Activated T-cell treated with anti-CD3 and anti-CD28 coated beads, Interleukin-2, amount 50 U/mL, for 4 hours (primary cell): ENCODE results near the gene SBF2. TPM values are rescaled to one million over a fixed set of nuclear protein-coding genes. Genes with fewer than 3 reads are reported as not detected.
"Not testable (repeated sequence)": the region's sequence is repeated elsewhere in the genome, so short reads cannot be mapped to it uniquely, and the experiment has no call there.

Experiments
- ATAC-seq, 2 donors: fragments of 200-7000 bp; cut with Tn5 transposase; one replicate each; pipeline ENCODE4 v1.10.0; 2021
- DNase-seq: peaks from one replicate; pipeline ENCODE4 v3.0.0-alpha.2; 2020
- H3K27me3 Mint-ChIP-seq: one replicate; pipeline ENCODE4 v1.8.0; 2021; ENCODE audit warnings: low read depth, mixed read lengths
- H3K36me3 Mint-ChIP-seq: one replicate; pipeline ENCODE4 v1.8.0; 2022; ENCODE audit warnings: mixed read lengths; ENCODE audit not compliant: insufficient read depth
- H3K4me1 Mint-ChIP-seq: one replicate; pipeline ENCODE4 v1.8.0; 2021; ENCODE audit warnings: low read depth, mixed read lengths
- H3K4me3 Mint-ChIP-seq: one replicate; pipeline ENCODE4 v1.8.0; 2021; ENCODE audit warnings: mild to moderate bottlenecking, moderate library complexity, mixed read lengths
- H3K9me3 Mint-ChIP-seq: one replicate; pipeline ENCODE4 v1.8.0; 2021; ENCODE audit warnings: mixed read lengths
- total RNA-seq, 3 donors: library from RNA; stranded (reverse); gene quantifications; one replicate each; pipeline ENCODE4 v1.2.1, GENCODE V29; 2021

The SBF2 gene
- total RNA-seq, 3 donors from 2014 or later, result 3.0 to 6.9 (median 3.5) TPM

- ATAC-seq (no peak), DNase-seq (no peak)
- no peaks in the 10 kb centered on the region for H3K27me3 Mint-ChIP-seq
- H3K36me3 Mint-ChIP-seq, result peaks cover 14% of the 10 kb centered on the region
- H3K4me3 Mint-ChIP-seq, result no peak overlapping the region
- no peaks in the 10 kb centered on the region for H3K9me3 Mint-ChIP-seq
- peaks cover 15% of the 10 kb centered on the region for H3K4me1 Mint-ChIP-seq
Measured at GRCh38 chr11:10022764-10023163, 271.3 kb downstream of the SBF2 start.

- DNase-seq, result no peak
- no peaks in the 10 kb centered on the region for H3K27me3 Mint-ChIP-seq
- no peak for ATAC-seq
- no peaks in the 10 kb centered on the region for H3K9me3 Mint-ChIP-seq
- peaks cover 15% of the 10 kb centered on the region for H3K4me1 Mint-ChIP-seq
- H3K4me3 Mint-ChIP-seq, result no peak overlapping the region
- H3K36me3 Mint-ChIP-seq, result peaks cover 17% of the 10 kb centered on the region
Measured at GRCh38 chr11:10021563-10021962, 272.5 kb downstream of the SBF2 start.

GRCh38 chr11:10019906-10020682 is 273.9 kb downstream of the SBF2 start:
- Mint-ChIP-seq H3K36me3 (peaks cover 20% of the 10 kb centered on the region), H3K4me3 (no peak overlapping the region), H3K4me1 (peaks cover 15% of the 10 kb centered on the region), H3K27me3 (no peaks in the 10 kb centered on the region), H3K9me3 (no peaks in the 10 kb centered on the region)
- ATAC-seq, result no peak
- DNase-seq, result no peak

- ATAC-seq, result no peak
- Mint-ChIP-seq H3K4me1 (peaks cover 15% of the 10 kb centered on the region), H3K4me3 (no peak overlapping the region), H3K9me3 (peaks cover 11% of the 10 kb centered on the region), H3K36me3 (peaks cover 16% of the 10 kb centered on the region), H3K27me3 (no peaks in the 10 kb centered on the region)
- no peak for DNase-seq
Measured at GRCh38 chr11:10017911-10018310, 276.1 kb downstream of the SBF2 start.

- Mint-ChIP-seq H3K4me3 (no peak overlapping the region), H3K36me3 (peaks cover 16% of the 10 kb centered on the region), H3K9me3 (peaks cover 14% of the 10 kb centered on the region), H3K4me1 (peaks cover 13% of the 10 kb centered on the region), H3K27me3 (no peaks in the 10 kb centered on the region)
- ATAC-seq, result no peak
- DNase-seq, result no peak
Measured at GRCh38 chr11:10017050-10017449, 277.0 kb downstream of the SBF2 start.

- no peaks in the 10 kb centered on the region for H3K4me1 Mint-ChIP-seq
- no peak for ATAC-seq
- H3K36me3 Mint-ChIP-seq, result peaks cover 17% of the 10 kb centered on the region
- H3K9me3 Mint-ChIP-seq, result peaks cover 38% of the 10 kb centered on the region
- H3K27me3 Mint-ChIP-seq, result no peaks in the 10 kb centered on the region
- H3K4me3 Mint-ChIP-seq, result no peak overlapping the region
- no peak for DNase-seq
Measured at GRCh38 chr11:10012068-10012467, 282.0 kb downstream of the SBF2 start.

- ATAC-seq (no peak), DNase-seq (no peak)
- no peaks in the 10 kb centered on the region for H3K27me3 Mint-ChIP-seq
- no peak overlapping the region for H3K4me3 Mint-ChIP-seq
- no peaks in the 10 kb centered on the region for H3K4me1 Mint-ChIP-seq
- H3K36me3 Mint-ChIP-seq, result peaks cover 8% of the 10 kb centered on the region
- H3K9me3 Mint-ChIP-seq, result peaks cover 18% of the 10 kb centered on the region
Measured at GRCh38 chr11:10005955-10006525, 288.0 kb downstream of the SBF2 start.

- Mint-ChIP-seq H3K27me3 (no peaks in the 10 kb centered on the region), H3K9me3 (peaks cover 4% of the 10 kb centered on the region), H3K4me3 (no peak overlapping the region), H3K36me3 (peaks cover 8% of the 10 kb centered on the region), H3K4me1 (no peaks in the 10 kb centered on the region)
- ATAC-seq (no peak), DNase-seq (no peak)
Measured at GRCh38 chr11:10004526-10005113, 289.4 kb downstream of the SBF2 start.

GRCh38 chr11:10002221-10002620 is 291.8 kb downstream of the SBF2 start:
- no peak overlapping the region for H3K4me3 Mint-ChIP-seq
- DNase-seq (no peak), ATAC-seq (no peak)
- H3K4me1 Mint-ChIP-seq, result no peaks in the 10 kb centered on the region
- peaks cover 17% of the 10 kb centered on the region for H3K36me3 Mint-ChIP-seq
- H3K27me3 Mint-ChIP-seq, result no peaks in the 10 kb centered on the region
- peaks cover 4% of the 10 kb centered on the region for H3K9me3 Mint-ChIP-seq

- peaks cover 12% of the 10 kb centered on the region for H3K36me3 Mint-ChIP-seq
- ATAC-seq (no peak), DNase-seq (no peak)
- H3K4me3 Mint-ChIP-seq, result no peak overlapping the region
- no peaks in the 10 kb centered on the region for H3K27me3 Mint-ChIP-seq
- no peaks in the 10 kb centered on the region for H3K4me1 Mint-ChIP-seq
- H3K9me3 Mint-ChIP-seq, result no peaks in the 10 kb centered on the region
Measured at GRCh38 chr11:9992306-9992705, 301.7 kb downstream of the SBF2 start.

GRCh38 chr11:9990221-9990973 is 303.6 kb downstream of the SBF2 start:
- H3K27me3 Mint-ChIP-seq, result no peaks in the 10 kb centered on the region
- no peaks in the 10 kb centered on the region for H3K9me3 Mint-ChIP-seq
- H3K4me1 Mint-ChIP-seq, result peaks cover 4% of the 10 kb centered on the region
- H3K4me3 Mint-ChIP-seq, result no peak overlapping the region
- H3K36me3 Mint-ChIP-seq, result peaks cover 15% of the 10 kb centered on the region
- ATAC-seq (no peak), DNase-seq (no peak)

GRCh38 chr11:9987303-9987702 is 306.7 kb downstream of the SBF2 start:
- H3K36me3 Mint-ChIP-seq, result peaks cover 22% of the 10 kb centered on the region
- H3K9me3 Mint-ChIP-seq, H3K4me3 Mint-ChIP-seq, H3K27me3 Mint-ChIP-seq, ATAC-seq, DNase-seq, H3K4me1 Mint-ChIP-seq: not testable (repeated sequence)

GRCh38 chr11:9982796-9983579 is 311.0 kb downstream of the SBF2 start:
- Mint-ChIP-seq H3K4me1 (peaks cover 7% of the 10 kb centered on the region), H3K36me3 (peaks cover 15% of the 10 kb centered on the region), H3K27me3 (no peaks in the 10 kb centered on the region), H3K9me3 (no peaks in the 10 kb centered on the region), H3K4me3 (no peak overlapping the region)
- ATAC-seq, result no peak
- no peak for DNase-seq
